Measurements from ENCODE around the gene VILL.

VILL gene

GRCh38 chr3:37993067-37993455 is 2.5 kb downstream of the VILL start:
- Histone ChIP-seq H3K9ac (ENCODE audit: low read depth, low read length) (peak overlapping the region; percentile 70), H3K27ac (ENCODE audit: low read length) (peak overlapping the region; percentile 92; the same call in 1 of the 2 replicates), H3K79me2 (ENCODE audit: insufficient read depth, low read length) (peaks cover 18% of the 10 kb centered on the region), H4K20me1 (ENCODE audit: insufficient read depth, low read length) (0 out of 2 replicates have a peak, but pooled peaks cover 5% of the 10 kb centered on the region), H3K27me3 (ENCODE audit: insufficient read depth, low read length, poor library complexity) (no peaks in the 10 kb centered on the region), H2AFZ (ENCODE audit: low read depth, low read length) (peak overlapping the region; percentile 94), H3K4me1 (ENCODE audit: insufficient read depth, low read length) (peaks cover 30% of the 10 kb centered on the region), H3K4me2 (ENCODE audit: insufficient read depth, low read length) (peak overlapping the region; percentile 85), H3K4me3 (ENCODE audit: low read depth in 1 of 2, low read length in 2 of 2) (peak overlapping the region in 1 of 2 experiments; percentile 75; a peak in 2 of 4 replicates), H3K36me3 (ENCODE audit: insufficient read depth, low read length) (peaks cover 30% of the 10 kb centered on the region), H3K9me3 (ENCODE audit: insufficient read depth, low read length, severe bottlenecking) (no peaks in the 10 kb centered on the region)
- ATAC-seq (ENCODE audit: insufficient read depth, low read depth) (no peak), DNase-seq (no peak)
- TF ChIP-seq EZH2 (IDR thresholded peaks at IDR 0.05; ENCODE audit: borderline replicate concordance, low read depth, low read length, severe bottlenecking) = no peak
- TF ChIP-seq CTCF (IDR thresholded peaks at IDR 0.05; ENCODE audit: borderline replicate concordance, extremely low read depth, low read length, poor library complexity, severe bottlenecking) = no peak

GRCh38 chr3:37993460-37993819 is 2.9 kb downstream of the VILL start:
- no peak for ATAC-seq (ENCODE audit: insufficient read depth, low read depth)
- H3K27ac ChIP-seq (ENCODE audit: low read length) = peak overlapping the region; percentile 92
- H3K4me2 ChIP-seq (ENCODE audit: insufficient read depth, low read length) = peak overlapping the region; percentile 85
- peak overlapping the region; percentile 94 for H2AFZ ChIP-seq (ENCODE audit: low read depth, low read length)
- H3K79me2 ChIP-seq (ENCODE audit: insufficient read depth, low read length) = peaks cover 18% of the 10 kb centered on the region
- TF ChIP-seq CTCF (IDR thresholded peaks at IDR 0.05; ENCODE audit: borderline replicate concordance, extremely low read depth, low read length, poor library complexity, severe bottlenecking) (no peak), EZH2 (IDR thresholded peaks at IDR 0.05; ENCODE audit: borderline replicate concordance, low read depth, low read length, severe bottlenecking) (no peak)
- H3K9me3 ChIP-seq (ENCODE audit: insufficient read depth, low read length, severe bottlenecking) = no peaks in the 10 kb centered on the region
- peak overlapping the region; percentile 38 to 75; a peak in 3 of 4 replicates for H3K4me3 ChIP-seq (ENCODE audit: low read depth in 1 of 2, low read length in 2 of 2)
- 0 out of 2 replicates have a peak, but pooled peaks cover 5% of the 10 kb centered on the region for H4K20me1 ChIP-seq (ENCODE audit: insufficient read depth, low read length)
- no peak for DNase-seq
- peaks cover 33% of the 10 kb centered on the region for H3K36me3 ChIP-seq (ENCODE audit: insufficient read depth, low read length)
- H3K27me3 ChIP-seq (ENCODE audit: insufficient read depth, low read length, poor library complexity) = no peaks in the 10 kb centered on the region
- H3K4me1 ChIP-seq (ENCODE audit: insufficient read depth, low read length) = peaks cover 30% of the 10 kb centered on the region
- peak overlapping the region; percentile 70 for H3K9ac ChIP-seq (ENCODE audit: low read depth, low read length)

GRCh38 chr3:37993820-37994638 is 3.4 kb downstream of the VILL start:
- DNase-seq (peak; percentile 83), ATAC-seq (ENCODE audit: insufficient read depth, low read depth) (peak; percentile 84)
- no peaks in the 10 kb centered on the region for H3K27me3 ChIP-seq (ENCODE audit: insufficient read depth, low read length, poor library complexity)
- no peaks in the 10 kb centered on the region for H3K9me3 ChIP-seq (ENCODE audit: insufficient read depth, low read length, severe bottlenecking)
- TF ChIP-seq CTCF (IDR thresholded peaks at IDR 0.05; ENCODE audit: borderline replicate concordance, extremely low read depth, low read length, poor library complexity, severe bottlenecking) (peak; percentile 11), EZH2 (IDR thresholded peaks at IDR 0.05; ENCODE audit: borderline replicate concordance, low read depth, low read length, severe bottlenecking) (no peak)
- peak overlapping the region; percentile 70 for H3K9ac ChIP-seq (ENCODE audit: low read depth, low read length)
- H3K27ac ChIP-seq (ENCODE audit: low read length) = peak overlapping the region; percentile 92
- peaks cover 37% of the 10 kb centered on the region for H3K36me3 ChIP-seq (ENCODE audit: insufficient read depth, low read length)
- peaks cover 18% of the 10 kb centered on the region for H3K79me2 ChIP-seq (ENCODE audit: insufficient read depth, low read length)
- H3K4me1 ChIP-seq (ENCODE audit: insufficient read depth, low read length) = peaks cover 30% of the 10 kb centered on the region
- peak overlapping the region; percentile 94 for H2AFZ ChIP-seq (ENCODE audit: low read depth, low read length)
- 0 out of 2 replicates have a peak, but pooled peaks cover 5% of the 10 kb centered on the region for H4K20me1 ChIP-seq (ENCODE audit: insufficient read depth, low read length)
- H3K4me3 ChIP-seq (ENCODE audit: low read depth in 1 of 2, low read length in 2 of 2) = peak overlapping the region; percentile 38 to 75; a peak in 3 of 4 replicates
- peak overlapping the region; percentile 85 for H3K4me2 ChIP-seq (ENCODE audit: insufficient read depth, low read length)
